Liver (tissue), 3 donors: ENCODE measurements around the gene MED27.

ENCODE experiments used
- FOXA1 ChIP-seq: IDR thresholded peaks from 2 replicates; pipeline ENCODE4 v1.6.1; 2016; ENCODE audit warnings: antibody characterized with exemption
- GABPA ChIP-seq, 2 donors: IDR thresholded peaks in 1 of 2; conservative IDR thresholded peaks in 1 of 2; 2 replicates each; pipeline ENCODE4 v1.6.1; 2016; ENCODE audit warnings: antibody characterized with exemption in 2 of 2, mild to moderate bottlenecking in 1 of 2, moderate library complexity in 1 of 2
- HNF4G ChIP-seq: IDR thresholded peaks from 2 replicates; pipeline ENCODE4 v1.6.1; 2016; ENCODE audit warnings: antibody characterized with exemption
- RAD21 ChIP-seq, 2 donors: IDR thresholded peaks; 2 replicates each; pipeline ENCODE4 v1.6.1; 2016; ENCODE audit warnings: antibody characterized with exemption in 2 of 2, mild to moderate bottlenecking in 2 of 2
- RXRA ChIP-seq, 2 donors: IDR thresholded peaks; 2 replicates each; pipeline ENCODE4 v1.6.1; 2017 to 2018; ENCODE audit warnings: antibody characterized with exemption in 2 of 2, mild to moderate bottlenecking in 1 of 2
- SP1 ChIP-seq: IDR thresholded peaks from 2 replicates; pipeline ENCODE4 v1.6.1; 2018; ENCODE audit warnings: antibody characterized with exemption, mild to moderate bottlenecking
- TAF1 ChIP-seq: conservative IDR thresholded peaks from 2 replicates; pipeline ENCODE4 v1.6.1; 2016; ENCODE audit warnings: antibody characterized with exemption, mild to moderate bottlenecking
- YY1 ChIP-seq: IDR thresholded peaks from 2 replicates; pipeline ENCODE4 v1.6.1; 2016; ENCODE audit warnings: antibody characterized with exemption, mild to moderate bottlenecking
- TF ChIP-seq, protein P1 (sequence below): fragments of 150-350 bp; IDR thresholded peaks from 2 replicates; pipeline ENCODE4 v1.5.1; 2017; ENCODE audit warnings: improper control_type of control experiment, low read depth, low read length; ENCODE audit not compliant: missing input control
- TF ChIP-seq, protein P2 (sequence below): IDR thresholded peaks from 2 replicates; pipeline ENCODE4 v1.6.1; 2016; ENCODE audit warnings: antibody characterized with exemption, mild to moderate bottlenecking
- TF ChIP-seq, protein P3 (sequence below): IDR thresholded peaks from 2 replicates; pipeline ENCODE4 v1.6.1; 2016; ENCODE audit warnings: antibody characterized with exemption
- TF ChIP-seq, protein P4 (sequence below): IDR thresholded peaks from 2 replicates; pipeline ENCODE4 v1.6.1; 2016; ENCODE audit warnings: antibody characterized with exemption
- TF ChIP-seq, protein P5 (sequence below): IDR thresholded peaks from 2 replicates; pipeline ENCODE4 v1.6.1; 2016; ENCODE audit warnings: antibody characterized with exemption
- donor health status: healthy.
- donor health status: healthy.

DNA sequence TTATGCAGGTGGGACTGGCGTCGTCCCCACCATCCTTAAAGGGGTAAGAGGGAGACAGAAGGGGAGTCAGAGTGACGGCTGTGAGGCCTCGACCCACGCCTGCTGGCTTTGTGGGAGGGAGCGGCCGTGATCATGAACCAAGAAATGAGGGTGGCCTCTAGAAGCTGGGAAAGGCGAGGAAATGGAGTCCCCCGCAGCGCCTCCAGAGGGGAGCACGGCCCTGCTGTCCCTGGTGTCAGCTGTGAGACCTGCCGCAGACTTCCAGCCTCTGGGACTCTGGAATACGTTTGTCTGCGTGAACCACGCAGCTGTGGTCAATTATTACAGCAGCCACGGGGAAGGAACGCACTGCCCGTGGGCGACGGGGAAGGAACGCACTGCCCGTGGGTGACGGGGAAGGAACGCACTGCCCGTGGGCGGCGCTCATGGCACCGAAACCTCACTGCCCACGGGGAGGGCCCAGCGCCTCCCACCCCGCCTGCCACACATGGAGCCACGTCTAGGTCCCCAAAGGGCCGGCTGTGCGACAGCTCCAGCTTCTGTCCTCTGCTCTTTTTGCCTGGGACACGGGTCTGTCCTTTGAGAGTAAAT lies 231.0 kb downstream of the MED27 start:
- TF ChIP-seq, protein P1, sequence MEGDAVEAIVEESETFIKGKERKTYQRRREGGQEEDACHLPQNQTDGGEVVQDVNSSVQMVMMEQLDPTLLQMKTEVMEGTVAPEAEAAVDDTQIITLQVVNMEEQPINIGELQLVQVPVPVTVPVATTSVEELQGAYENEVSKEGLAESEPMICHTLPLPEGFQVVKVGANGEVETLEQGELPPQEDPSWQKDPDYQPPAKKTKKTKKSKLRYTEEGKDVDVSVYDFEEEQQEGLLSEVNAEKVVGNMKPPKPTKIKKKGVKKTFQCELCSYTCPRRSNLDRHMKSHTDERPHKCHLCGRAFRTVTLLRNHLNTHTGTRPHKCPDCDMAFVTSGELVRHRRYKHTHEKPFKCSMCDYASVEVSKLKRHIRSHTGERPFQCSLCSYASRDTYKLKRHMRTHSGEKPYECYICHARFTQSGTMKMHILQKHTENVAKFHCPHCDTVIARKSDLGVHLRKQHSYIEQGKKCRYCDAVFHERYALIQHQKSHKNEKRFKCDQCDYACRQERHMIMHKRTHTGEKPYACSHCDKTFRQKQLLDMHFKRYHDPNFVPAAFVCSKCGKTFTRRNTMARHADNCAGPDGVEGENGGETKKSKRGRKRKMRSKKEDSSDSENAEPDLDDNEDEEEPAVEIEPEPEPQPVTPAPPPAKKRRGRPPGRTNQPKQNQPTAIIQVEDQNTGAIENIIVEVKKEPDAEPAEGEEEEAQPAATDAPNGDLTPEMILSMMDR = no peak
- TF ChIP-seq HNF4G (no peak), SP1 (no peak), RXRA (IDR thresholded peaks at IDR 0.05) (no peak), YY1 (no peak), GABPA (IDR thresholded peaks at IDR 0.05 in 1 of 2, conservative IDR thresholded peaks at IDR 0.05 in 1 of 2) (no peak), RAD21 (IDR thresholded peaks at IDR 0.05) (no peak), TAF1 (no peak), FOXA1 (no peak)
- TF ChIP-seq, protein P2, sequence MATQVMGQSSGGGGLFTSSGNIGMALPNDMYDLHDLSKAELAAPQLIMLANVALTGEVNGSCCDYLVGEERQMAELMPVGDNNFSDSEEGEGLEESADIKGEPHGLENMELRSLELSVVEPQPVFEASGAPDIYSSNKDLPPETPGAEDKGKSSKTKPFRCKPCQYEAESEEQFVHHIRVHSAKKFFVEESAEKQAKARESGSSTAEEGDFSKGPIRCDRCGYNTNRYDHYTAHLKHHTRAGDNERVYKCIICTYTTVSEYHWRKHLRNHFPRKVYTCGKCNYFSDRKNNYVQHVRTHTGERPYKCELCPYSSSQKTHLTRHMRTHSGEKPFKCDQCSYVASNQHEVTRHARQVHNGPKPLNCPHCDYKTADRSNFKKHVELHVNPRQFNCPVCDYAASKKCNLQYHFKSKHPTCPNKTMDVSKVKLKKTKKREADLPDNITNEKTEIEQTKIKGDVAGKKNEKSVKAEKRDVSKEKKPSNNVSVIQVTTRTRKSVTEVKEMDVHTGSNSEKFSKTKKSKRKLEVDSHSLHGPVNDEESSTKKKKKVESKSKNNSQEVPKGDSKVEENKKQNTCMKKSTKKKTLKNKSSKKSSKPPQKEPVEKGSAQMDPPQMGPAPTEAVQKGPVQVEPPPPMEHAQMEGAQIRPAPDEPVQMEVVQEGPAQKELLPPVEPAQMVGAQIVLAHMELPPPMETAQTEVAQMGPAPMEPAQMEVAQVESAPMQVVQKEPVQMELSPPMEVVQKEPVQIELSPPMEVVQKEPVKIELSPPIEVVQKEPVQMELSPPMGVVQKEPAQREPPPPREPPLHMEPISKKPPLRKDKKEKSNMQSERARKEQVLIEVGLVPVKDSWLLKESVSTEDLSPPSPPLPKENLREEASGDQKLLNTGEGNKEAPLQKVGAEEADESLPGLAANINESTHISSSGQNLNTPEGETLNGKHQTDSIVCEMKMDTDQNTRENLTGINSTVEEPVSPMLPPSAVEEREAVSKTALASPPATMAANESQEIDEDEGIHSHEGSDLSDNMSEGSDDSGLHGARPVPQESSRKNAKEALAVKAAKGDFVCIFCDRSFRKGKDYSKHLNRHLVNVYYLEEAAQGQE = no peak
- TF ChIP-seq, protein P3, sequence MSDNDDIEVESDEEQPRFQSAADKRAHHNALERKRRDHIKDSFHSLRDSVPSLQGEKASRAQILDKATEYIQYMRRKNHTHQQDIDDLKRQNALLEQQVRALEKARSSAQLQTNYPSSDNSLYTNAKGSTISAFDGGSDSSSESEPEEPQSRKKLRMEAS = no peak
- TF ChIP-seq, protein P4, sequence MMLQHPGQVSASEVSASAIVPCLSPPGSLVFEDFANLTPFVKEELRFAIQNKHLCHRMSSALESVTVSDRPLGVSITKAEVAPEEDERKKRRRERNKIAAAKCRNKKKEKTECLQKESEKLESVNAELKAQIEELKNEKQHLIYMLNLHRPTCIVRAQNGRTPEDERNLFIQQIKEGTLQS = no peak
- TF ChIP-seq, protein P5, sequence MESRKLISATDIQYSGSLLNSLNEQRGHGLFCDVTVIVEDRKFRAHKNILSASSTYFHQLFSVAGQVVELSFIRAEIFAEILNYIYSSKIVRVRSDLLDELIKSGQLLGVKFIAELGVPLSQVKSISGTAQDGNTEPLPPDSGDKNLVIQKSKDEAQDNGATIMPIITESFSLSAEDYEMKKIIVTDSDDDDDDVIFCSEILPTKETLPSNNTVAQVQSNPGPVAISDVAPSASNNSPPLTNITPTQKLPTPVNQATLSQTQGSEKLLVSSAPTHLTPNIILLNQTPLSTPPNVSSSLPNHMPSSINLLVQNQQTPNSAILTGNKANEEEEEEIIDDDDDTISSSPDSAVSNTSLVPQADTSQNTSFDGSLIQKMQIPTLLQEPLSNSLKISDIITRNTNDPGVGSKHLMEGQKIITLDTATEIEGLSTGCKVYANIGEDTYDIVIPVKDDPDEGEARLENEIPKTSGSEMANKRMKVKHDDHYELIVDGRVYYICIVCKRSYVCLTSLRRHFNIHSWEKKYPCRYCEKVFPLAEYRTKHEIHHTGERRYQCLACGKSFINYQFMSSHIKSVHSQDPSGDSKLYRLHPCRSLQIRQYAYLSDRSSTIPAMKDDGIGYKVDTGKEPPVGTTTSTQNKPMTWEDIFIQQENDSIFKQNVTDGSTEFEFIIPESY = no peak
